GM03348 (cell line): Measurements from ENCODE around the gene PDXDC1.
"Not testable (repeated sequence)": the region's sequence is repeated elsewhere in the genome, so short reads cannot be mapped to it uniquely, and the experiment has no call there.

Source experiments
- DNase-seq: peaks from one replicate; pipeline ENCODE4 v3.0.0; 2012; ENCODE audit warnings: low spot score

PDXDC1 gene, protein sequence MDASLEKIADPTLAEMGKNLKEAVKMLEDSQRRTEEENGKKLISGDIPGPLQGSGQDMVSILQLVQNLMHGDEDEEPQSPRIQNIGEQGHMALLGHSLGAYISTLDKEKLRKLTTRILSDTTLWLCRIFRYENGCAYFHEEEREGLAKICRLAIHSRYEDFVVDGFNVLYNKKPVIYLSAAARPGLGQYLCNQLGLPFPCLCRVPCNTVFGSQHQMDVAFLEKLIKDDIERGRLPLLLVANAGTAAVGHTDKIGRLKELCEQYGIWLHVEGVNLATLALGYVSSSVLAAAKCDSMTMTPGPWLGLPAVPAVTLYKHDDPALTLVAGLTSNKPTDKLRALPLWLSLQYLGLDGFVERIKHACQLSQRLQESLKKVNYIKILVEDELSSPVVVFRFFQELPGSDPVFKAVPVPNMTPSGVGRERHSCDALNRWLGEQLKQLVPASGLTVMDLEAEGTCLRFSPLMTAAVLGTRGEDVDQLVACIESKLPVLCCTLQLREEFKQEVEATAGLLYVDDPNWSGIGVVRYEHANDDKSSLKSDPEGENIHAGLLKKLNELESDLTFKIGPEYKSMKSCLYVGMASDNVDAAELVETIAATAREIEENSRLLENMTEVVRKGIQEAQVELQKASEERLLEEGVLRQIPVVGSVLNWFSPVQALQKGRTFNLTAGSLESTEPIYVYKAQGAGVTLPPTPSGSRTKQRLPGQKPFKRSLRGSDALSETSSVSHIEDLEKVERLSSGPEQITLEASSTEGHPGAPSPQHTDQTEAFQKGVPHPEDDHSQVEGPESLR

DNA sequence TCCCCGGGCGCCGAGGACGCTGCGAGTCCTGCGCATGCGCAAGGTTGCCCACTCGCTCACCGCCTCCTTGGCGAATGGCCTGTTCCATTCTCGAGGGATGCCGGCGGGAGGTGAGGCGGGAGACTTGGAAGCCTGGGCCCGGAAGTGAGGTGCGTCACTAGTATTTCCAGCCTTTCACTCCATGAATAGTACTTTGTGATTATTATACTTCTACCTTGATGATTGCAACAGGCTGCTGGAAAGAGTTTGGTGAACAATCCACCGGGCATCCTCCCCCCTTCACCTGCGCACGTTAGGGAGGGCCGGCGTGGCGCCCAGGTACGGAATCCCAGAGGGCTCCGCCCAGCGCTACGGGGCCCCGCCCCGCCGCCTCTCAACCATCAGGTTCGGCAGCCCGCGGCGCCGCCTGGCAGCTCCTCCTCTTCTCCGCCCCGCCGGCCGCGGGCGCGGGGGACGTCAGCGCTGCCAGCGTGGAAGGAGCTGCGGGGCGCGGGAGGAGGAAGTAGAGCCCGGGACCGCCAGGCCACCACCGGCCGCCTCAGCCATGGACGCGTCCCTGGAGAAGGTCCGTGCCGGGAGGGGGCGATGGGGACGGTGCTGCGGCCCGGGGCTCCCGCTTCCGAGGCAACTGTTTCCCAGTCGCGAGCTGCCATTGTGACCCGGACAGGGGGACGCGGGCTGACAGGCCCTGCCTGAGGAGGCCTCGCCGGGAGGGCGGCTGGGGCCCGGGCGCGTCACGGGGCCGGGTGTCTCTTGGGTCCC is at the start of gene PDXDC1:
PDXDC1 (plus strand) TSS at position 371 of the 762 bp plus-strand sequence; CDS start at position 545, 174 bp downstream.
- DNase-seq = peak; percentile 95

DNA sequence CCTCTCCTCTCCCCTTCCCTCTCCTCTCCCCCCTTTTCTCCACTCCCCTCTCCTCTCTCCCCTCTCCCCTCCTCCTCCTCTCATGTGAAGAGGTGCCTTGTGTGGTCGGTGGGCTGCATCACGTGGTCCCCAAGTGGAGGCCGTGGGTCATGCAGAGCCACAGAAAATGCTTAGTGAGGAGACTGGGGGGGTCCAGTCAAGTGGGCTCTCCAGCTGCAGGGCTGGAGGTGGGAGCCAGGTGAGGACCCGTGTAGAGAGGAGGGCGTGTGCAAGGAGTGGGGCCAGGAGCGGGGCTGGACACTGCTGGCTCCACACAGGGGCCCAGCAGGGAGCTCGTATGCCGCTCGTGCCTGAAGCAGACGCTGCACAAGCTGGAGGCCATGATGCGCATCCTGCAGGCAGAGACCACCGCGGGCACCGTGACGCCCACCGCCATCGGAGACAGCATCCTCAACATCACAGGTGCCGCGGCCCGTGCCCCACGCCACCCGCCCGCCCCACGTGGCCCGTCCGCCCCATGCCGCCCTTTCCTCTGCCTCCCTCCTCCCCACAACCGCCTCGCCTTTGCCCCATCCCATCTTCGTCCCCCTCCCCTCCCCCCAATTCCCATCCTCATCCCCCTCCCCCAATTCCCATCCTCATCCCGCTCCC is 46.6 kb upstream of the PDXDC1 start:
- peak; percentile 7 for DNase-seq

DNA sequence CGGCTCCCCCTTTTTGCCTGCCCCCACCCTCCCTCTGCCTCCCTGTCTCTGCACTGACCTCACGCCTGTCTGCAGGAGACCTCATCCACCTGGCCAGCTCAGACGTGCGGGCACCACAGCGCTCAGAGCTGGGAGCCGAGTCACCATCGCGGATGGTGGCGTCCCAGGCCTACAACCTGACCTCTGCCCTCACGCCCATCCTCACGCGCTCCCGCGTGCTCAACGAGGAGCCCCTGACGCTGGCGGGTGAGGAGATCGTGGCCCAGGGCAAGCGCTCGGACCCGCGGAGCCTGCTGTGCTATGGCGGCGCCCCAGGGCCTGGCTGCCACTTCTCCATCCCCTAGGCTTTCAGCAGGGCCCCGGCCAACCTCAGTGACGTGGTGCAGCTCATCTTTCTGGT is 45.6 kb upstream of the PDXDC1 start:
- not testable (repeated sequence) for DNase-seq

DNA sequence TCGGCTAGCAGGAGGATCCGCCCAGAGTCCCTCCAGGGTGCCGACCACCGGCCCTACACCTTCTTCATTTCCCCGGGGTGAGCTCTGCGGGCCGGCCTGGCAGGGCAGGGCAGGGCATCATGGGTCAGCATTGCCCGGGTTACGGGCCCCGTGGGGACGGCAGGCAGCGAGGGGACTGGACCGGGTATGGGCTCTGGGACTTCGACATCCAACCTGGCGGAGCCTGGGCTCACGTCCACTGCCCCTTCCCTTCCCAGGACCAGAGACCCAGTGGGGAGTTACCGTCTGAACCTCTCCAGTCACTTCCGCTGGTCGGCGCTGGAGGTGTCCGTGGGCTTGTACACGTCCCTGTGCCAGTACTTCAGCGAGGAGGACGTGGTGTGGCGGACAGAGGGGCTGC is 44.6 kb upstream of the PDXDC1 start:
- not testable (repeated sequence) for DNase-seq

DNA sequence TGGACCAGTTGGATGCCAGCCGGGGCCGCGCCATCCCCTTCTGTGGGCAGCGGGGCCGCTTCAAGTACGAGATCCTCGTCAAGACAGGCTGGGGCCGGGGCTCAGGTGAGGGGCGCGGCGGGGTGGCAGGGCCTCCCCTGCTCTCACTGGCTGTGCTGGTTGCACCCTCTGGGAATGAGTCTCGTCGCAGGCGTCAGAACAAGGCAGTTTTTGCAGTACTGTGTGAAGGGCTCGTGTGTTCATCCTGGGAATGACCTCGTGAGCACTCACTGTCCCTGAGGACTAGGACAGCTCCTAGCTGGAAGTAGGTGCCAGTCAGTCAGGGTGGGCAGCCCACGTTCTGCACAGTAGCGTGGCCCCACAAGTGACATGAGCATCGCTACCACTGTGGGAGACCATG is 43.9 kb upstream of the PDXDC1 start:
- not testable (repeated sequence) for DNase-seq

DNA sequence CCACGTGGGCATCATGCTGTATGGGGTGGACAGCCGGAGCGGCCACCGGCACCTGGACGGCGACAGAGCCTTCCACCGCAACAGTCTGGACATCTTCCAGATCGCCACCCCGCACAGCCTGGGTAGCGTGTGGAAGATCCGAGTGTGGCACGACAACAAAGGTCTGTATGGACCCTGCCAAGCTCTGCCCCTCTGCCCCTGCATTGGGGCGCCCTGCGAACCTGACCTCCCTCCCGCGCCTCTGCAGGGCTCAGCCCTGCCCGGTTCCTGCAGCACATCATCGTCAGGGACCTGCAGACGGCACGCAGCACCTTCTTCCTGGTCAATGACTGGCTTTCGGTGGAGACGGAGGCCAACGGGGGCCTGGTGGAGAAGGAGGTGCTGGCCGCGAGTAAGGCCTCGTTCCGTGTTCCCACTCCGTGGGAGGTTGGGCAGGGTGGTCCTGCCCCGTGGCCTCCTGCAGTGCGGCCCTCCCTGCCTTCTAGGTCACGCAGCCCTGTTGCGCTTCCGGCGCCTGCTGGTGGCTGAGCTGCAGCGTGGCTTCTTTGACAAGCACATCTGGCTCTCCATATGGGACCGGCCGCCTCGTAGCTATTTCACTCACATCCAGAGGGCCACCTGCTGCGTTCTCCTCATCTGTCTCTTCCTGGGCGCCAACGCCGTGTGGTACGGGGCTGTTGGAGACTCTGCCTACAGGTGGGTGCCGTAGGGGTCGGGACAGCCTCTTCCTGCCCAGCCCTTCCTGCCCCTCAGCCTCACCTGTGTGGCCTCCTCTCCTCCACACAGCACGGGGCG is 42.0 kb upstream of the PDXDC1 start:
- not testable (repeated sequence) for DNase-seq

DNA sequence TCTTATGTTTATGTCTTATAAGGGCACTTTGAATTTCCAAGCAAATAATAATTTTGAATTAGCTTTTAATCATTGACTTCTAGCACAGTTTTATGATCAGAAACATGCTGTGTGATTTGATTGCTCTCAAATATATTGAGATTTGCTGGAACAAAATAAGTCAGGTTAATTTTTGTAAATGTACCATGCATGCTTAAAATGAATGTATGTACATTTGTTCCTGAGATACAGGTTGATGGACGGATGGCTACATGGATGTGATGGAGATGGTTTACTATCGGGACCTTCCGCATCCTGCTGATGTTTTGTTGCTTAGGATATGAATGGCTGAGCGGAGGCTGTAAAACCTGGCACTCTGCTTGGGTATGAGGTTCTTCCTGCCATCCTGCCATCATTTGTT is 37.7 kb upstream of the PDXDC1 start, which contains the start of gene NPIPA1:
NPIPA1 (plus strand) TSS at position 301 of the 400 bp plus-strand sequence; CDS start at position 301, 0 bp downstream.
- DNase-seq = not testable (repeated sequence)

DNA sequence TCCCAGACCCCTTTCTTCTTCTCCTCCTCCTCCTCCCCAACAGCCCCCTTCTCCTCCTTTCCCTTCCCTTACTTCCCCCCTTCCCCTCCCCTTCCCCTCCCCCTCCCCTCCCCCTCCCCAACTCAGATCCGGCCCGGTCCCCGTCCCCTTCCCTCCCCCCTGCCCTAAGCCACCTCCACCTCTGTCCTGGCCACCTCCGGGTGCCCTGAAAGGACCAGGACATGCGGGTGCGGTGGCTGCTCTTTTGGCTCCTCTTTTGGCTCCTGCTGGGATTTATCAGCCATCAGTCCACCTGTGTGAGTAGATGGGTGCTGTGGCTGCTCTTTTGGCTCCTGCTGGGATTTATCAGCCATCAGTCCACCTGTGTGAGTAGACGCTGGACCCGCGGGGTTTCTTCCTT is 36.8 kb upstream of the PDXDC1 start:
- DNase-seq = not testable (repeated sequence)

DNA sequence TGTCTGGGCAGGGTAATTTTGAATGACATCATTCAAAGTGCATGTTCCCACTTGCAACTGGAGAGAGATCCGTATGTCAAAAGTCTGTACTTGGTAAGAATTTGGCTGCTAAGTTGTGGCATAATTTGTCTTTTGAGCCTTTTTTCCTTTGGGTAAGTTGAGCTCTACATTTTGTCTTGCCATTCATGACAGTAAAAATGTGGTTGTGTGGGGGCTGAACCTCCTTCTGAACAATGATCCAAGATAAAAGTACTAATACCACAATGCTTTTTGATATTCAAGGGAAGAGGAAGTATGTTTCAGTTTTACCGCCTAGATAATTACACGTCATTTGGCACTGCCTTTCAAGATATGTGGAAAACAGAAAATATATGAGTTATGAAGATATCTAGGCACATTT is 32.1 kb upstream of the PDXDC1 start:
- not testable (repeated sequence) for DNase-seq

DNA sequence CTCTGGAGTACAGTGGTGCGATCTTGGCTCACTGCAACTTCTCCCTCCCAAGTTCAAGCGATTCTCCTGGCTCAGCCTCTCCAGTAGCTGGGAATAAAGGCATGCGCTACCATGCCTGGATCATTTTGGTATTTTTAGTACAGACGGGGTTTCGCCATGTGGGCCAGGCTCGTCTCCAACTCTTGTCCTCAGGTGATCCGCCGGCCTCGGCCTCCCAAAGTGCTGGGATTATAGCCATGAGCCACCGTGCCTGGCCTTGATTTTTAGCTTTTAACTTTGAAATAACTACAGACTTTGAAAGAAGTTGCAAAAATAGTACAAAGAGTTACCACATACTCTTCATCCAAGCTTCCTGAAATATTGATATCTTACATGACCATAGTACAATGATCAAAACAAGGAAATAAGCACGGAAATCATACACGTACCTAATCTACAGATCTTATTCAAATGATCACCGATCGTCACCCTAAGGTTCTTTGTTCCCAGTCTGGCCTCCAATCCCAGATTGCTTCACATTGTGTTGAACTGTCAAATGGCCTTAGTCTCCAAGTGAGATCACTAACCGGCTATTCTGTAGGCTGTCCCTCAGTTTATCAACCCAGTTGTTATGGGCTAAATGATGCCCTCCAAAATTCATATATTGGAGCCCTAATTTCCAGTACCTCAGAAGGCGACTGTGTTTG is 19.1 kb upstream of the PDXDC1 start:
- DNase-seq = no peak

DNA sequence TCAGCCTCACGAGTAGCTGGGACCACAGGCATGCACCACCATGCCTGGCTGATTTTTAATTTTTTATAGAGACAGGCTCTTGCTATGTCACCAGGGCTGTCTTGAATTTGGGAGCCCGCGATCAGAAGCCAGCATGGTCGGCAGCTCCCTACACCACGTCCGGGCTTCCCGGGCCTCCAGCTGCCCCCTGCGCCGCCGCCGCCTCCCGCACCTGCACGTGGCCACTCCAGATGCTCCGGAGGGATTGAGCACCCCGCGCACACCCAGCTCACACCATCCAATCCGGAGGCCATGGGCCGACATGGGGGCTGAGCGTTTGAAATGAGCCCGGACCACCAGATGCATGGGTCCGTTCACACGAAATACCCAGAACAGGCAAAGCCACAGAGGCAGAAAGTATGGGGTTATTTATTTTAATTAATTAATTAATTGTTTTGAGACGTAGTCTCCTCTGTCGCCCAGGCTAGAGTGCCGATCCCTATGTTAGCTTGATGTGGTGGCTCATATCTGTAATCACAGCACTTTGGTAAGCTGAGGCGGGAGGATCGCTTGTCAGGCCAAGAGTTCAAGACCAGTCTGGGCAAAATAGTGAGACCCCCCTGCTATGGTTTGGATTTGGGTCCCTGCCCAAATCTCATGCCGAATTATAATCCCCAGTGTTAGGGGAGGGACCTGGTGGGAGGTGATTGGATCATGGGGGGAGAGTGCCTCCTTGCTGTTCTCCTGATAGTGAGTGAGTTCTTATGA is 17.1 kb upstream of the PDXDC1 start:
- no peak for DNase-seq

DNA sequence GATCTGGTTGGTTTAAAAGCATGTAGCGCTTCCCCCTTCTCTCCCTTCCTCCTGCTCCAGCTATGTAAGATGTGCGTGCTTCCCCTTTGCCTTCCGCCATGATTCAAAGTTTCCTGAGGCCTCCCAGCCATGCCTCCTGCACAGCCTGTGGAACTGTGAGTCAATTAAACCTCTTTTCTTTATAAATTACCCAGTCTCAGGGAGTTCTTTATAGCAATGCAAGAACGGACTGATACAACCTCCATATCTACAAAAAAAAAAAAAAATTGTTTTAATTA is 16.6 kb upstream of the PDXDC1 start:
- DNase-seq = no peak

DNA sequence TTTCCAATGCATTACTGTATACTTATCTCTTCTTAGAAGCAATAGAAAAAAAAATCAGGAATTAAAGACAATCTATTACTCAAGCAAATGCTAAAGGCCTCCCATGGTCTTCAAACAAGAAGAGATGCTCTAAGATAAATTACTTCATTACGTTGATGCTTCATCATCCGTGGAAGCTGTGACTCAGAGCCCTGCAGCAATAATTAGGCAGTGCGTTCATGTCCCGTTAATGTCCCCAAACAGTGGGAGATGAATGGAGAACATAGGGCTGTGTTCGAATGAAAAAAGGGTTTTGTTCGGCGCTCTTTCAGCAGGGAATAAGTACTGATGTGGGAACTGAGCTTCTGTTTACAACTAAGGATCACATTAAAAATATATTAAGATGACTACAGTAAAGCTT is 15.9 kb upstream of the PDXDC1 start:
- no peak for DNase-seq

DNA sequence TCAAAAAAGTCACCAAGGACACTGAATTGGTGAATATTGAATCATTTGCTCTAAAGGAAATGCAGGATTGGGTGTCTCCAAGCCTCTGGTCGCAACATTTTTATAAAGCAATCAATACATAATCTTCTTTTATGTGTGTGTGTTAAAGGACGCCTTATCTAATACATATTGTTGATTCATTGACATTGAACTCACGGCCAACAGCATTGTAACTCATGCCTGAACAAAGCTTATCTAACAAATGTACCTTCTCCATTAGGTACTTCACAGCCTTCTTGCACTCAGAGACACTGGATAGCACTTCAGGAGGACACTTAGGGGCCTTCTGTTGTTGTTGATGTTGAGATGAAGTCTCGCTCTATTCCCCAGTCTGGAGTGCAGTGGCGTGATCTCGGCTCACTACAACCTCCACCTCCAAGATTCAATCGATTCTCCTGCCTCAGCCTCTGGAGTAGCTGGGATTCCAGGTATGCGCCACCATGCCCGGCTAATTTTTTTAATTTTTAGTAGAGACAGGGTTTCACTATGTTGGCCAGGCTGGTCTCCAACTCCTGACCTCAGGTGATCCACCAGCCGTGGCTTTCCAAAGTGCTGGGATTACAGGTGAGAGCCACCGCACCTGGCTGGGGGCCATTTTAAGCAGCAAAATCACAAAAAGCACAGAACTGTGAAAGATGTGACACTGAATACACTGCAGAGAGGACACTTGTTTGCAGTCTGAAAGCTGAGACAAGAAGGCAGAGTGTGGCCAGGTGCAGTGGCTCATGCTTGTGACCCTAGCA is 13.2 kb upstream of the PDXDC1 start:
- no peak for DNase-seq

DNA sequence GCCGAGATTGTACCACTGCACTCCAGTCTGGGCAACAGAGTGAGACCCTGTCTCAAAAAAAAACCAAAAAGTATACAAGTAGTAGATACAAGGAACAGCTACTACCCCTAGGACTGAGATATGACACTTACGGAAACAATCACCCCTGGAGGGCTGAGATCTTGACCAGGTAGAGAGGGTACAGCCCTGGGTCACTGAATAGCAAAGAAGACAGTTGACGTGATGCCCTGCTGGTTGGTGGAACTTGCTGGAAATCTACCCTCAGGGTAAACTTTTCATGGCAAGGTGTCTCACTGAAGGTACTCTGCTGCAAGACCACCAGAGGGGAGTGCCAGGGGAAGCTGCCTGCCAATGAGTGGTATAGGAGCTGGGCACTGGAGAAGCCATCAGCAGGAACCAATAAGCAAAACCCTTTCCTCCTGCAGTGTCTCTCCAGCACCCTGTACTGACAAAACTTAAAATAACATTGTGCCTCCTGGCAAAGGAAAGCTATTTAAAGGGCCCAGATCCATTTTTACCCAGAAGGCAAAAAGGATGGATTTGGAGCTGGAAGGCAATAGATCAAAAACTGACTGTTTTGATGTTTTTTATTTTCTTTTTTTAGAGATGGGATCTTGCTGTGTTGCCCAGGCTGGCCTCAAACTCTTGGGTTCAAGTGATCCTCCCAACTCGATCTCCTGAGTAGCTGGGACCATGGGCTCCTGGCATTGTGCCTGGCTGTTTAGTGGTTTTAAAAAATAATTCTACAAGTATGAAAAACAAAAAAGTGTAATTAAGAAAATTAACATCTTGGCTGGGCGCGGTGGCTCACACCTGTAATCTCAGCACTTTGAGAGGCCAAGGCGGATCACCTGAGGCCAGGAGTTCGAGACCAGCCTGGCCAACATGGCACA is 11.3 kb upstream of the PDXDC1 start:
- DNase-seq = no peak

DNA sequence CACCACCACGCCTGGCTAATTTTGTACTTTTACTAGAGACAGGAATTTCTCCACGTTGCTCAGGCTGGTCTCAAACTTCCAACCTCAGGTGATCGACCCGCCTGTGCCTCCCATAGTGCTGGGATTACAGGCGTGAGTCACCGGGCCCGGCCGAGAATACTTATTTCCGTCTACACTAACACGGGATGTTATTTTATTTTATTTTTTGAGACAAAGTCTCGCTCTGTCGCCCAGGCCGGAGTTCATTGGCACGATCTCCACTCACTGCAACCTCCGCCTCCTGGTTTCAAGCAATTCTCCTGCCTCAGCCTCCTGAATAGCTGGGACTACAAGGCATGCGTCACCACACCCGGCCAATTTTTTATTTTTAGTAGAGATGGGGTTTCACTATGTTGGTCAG is 9.5 kb upstream of the PDXDC1 start:
- no peak for DNase-seq

DNA sequence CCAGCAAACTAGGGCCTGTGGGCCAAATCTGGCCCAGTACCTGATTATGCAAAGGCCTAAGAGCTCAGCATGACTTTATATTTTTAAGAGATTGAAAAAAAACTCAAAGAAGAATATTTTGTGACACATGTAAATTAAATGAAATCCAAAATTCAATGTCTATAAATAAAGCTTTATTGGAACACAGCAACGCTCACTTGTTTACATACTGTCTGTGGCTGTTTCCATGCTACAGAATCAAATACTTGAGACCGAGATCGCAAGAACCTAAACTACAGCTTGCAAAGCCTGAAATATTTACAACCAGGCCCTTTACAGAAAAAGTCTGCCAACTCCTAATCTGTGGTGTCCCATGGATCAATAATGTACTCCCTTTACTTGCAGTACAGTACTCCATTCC is 5.0 kb upstream of the PDXDC1 start:
- DNase-seq = not testable (repeated sequence)

DNA sequence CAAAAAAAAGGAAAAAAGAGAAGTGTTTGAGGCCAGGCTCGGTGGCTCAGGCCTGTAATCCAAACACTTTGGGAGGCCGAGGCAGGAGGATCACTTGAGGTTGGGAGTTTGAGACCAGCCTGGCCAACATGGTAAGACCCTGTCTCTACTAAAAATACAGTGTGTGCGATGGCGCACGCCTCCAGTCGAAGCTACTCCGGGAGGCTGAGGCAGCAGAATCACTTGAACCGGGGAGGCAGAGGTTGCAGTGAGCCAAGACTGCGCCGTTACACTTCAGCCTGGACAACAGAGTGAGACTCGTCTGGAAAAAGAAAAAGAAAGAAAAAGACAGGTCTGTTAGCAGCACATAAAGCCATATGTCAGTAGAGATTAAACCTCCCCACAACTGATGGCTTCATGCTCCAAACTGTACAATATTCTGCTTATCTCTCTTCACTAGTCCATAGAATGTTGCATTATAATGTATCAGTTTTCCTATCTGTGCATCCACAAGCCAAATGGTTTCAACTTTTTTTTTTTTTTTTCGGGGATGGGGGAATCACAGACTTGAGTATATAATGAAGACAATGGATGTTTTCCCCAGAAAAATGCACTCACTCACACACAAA is 3.1 kb upstream of the PDXDC1 start:
- DNase-seq = not testable (repeated sequence)
